ENCODE data around the gene KLF16.

GRCh38 chr19:1850809-1851653 lies 12.3 kb downstream of the KLF16 start:
- TF ChIP-seq CTCF (IDR thresholded peaks at IDR 0.05; ENCODE audit: poor library complexity) (no peak), EZH2 (IDR thresholded peaks at IDR 0.05; ENCODE audit: borderline replicate concordance) (no peak)

Measured in hepatocyte (in vitro differentiated cells).